Suppressor macrophage (primary cell): ENCODE measurements around the gene LRRC43.

Source experiments
- DNase-seq, 4 experiments: peaks; one replicate each; pipeline ENCODE4 v3.0.0-alpha.2; 2020 to 2022
- total RNA-seq, 17 experiments: gene quantifications; one replicate each; lab custom pipeline; 2026; ENCODE audit warnings: mixed read lengths in 6 of 17, inconsistent platforms in 3 of 17; lab: John Stamatoyannopoulos, UW

Gene LRRC43, protein sequence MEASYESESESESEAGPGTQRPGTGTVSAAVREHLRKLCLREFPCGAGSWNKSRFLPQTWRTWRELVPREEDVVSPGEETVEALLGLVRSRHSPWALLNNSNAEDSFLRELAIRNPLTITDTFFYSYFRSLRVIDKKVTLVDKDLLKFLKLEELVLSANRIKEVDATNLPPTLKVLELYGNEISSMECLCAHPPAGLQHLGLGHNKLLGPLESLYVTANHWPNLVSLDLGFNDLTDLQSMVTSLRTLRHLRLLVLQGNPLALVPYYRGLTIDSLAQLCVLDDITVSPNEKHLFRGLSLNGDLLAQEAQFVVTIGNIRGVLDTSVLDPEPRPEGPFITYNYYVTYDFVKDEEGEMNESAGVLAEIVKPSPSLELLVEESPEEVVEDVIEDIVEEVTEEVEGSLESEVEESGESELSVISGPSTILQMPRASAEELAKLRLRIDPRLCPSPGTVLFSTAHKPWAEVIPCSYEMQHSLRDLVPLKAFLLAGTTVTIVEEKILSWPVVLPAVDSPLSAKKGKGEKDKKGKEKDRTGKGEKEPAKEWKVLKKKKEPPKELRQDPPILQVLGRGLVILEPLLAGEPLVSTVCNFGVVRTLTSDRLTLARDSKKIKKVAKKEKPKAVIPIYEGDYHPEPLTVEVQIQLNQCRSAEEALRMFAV
- 0 to 2.0 (median 0.08) reads per million in 17 experiments for total RNA-seq

DNA sequence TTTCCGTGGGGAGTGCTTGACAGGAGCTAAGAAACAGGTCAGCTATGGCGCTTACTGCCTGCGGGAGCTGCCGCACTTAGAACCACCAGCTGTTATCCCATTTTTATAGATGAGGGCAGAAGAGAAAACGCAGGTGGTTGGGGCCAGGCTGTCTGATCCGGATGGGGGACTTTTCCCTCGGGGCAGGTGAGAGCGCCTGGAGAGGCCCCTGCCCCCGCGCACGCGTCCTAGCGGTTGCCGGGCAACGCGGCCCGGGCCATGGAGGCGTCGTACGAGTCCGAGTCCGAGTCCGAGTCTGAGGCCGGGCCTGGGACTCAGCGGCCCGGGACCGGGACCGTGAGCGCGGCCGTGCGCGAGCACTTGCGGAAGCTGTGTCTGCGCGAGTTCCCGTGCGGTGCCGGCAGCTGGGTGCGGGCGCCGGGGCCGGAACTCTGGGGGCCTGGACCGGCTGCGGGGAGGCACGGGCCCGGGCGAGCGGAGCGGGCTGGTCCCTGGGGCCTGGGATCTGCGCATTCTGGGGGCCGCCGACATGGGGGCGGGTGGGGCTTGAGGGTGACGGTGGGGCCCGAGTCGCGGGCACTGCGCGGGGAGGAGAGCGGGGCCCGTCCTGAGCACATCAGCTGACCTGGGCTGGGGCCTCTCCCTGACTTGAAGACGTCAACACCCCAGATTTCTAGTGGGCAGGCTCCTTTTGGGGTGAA is at the start of gene LRRC43:
LRRC43 (plus strand) TSS at position 237 of the 701 bp plus-strand sequence; CDS start at position 259, 22 bp downstream.
- peak; percentile 45 to 77 (median 64) for DNase-seq

DNA sequence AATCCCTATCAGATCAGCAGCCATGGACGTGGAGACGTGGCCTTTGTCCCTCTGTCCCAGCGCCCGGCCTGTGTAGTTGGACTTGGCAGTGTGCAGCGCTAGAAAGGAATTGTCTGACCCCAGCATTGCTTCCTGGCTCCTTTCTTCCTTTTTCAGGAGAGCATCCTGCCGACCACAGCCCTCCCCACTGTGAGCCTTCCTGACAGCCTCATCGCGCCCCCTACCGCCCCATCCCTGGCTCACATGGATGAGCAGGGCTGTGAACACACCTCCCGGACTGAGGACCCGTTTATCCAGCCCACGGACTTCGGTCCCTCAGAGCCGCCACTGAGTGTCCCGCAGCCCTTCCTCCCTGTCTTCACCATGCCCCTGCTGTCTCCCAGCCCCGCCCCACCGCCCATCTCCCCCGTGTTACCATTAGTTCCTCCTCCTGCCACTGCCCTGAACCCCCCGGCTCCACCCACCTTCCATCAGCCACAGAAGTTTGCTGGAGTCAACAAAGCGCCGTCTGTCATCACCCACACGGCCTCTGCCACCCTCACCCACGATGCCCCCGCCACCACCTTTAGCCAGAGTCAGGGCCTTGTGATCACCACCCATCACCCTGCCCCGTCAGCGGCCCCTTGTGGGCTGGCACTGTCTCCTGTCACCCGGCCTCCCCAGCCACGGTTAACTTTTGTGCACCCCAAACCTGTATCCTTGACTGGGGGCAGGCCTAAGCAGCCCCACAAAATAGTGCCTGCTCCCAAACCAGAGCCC is 49.6 kb upstream of the LRRC43 start:
- no peak for DNase-seq

DNA sequence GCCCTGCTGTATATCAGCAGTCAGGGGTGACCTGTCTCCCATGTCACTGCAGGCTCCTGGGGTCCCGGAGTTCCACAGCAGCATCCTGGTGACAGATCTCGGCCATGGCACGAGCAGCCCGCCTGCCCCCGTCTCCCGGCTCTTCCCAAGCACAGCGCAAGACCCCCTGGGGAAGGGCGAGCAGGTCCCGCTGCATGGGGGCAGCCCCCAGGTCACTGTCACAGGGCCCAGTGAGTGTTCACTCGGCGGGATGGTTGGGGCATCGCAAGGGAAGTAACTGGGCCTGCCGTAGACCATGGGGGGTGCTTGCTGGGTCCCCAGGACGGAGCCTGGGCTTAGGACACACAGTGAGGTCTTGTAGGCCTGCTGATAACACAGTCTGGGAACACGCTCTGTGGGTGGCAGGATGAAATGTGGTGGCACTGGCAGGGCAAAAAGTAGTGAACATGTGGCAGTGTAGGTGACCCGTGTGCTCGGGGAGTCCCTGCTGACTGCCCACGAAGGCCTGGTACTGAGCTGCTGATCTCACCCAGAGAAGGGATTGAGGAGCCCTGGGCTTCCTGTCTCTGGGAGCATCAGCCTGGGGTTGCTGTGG is 47.4 kb upstream of the LRRC43 start:
- no peak for DNase-seq

DNA sequence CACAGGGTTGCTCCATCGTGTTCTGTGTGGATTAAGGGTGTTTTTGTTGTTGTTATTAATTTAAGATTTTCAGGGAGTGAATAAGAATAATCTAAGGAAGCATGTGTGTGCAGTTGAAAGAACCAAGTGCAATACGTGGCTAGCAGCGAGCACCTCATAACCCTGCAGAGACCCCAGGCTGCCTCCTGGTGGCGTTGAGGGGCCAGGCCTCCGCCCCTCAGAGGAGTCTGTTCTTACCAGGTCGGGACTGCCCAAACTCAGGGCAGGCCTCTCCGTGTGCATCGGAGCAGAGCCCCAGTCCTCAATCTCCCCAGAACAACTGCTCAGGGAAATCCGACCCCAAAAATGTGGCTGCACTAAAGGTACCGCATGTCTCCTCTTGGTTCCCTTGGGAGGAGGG is 45.7 kb upstream of the LRRC43 start:
- no peak for DNase-seq

DNA sequence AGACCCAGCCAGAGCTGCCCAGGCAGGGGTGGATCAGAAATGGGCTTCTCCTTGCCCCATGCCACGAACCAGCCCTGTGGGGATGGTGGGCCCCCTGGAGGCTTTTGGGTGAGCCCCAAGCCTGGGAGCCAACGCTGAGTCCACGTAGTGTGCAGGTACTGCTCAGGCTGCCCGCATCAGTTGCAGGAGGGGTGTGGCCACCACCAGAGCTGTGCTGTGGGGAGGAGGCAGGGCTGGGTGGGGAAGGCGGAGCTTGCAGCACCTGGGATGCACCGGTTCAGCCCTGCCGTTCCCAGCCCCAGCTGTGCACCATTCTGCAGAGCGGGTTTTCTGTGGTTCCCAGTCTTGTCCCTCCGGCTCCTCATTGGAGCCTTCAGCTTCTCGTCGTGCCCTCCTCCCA is 45.2 kb upstream of the LRRC43 start:
- DNase-seq = no peak

DNA sequence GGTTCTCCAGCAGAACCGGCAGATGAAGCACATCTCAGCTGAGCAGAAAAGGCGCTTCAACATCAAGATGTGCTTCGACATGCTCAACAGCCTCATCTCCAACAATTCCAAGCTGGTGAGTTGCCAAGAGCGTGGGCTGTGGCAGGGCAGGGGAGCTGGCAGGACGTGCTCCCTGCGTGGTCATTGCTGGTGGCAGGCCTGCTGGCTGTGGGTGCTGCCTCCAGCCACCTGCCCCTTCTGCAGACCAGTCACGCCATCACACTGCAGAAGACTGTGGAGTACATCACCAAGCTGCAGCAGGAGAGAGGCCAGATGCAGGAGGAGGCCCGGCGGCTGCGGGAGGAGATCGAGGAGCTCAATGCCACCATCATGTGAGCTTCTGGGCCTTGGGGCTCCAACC is 44.7 kb upstream of the LRRC43 start:
- no peak for DNase-seq

DNA sequence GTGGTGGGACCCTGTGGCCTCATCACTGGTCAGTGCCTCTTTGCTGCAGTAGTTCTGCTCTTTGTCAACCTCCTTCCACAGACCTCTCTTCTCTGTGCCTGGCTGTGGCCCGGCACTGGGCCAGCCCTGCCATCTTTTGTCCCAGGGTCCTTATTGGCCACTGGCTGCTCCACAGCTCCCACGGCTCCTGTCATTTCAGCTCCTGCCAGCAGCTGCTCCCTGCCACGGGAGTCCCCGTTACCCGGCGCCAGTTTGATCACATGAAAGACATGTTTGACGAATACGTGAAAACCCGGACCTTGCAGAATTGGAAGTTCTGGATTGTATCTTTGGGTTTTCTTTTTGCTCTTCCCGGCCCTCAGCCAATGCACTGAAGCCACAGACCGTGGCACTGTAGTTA is 44.3 kb upstream of the LRRC43 start:
- no peak for DNase-seq

DNA sequence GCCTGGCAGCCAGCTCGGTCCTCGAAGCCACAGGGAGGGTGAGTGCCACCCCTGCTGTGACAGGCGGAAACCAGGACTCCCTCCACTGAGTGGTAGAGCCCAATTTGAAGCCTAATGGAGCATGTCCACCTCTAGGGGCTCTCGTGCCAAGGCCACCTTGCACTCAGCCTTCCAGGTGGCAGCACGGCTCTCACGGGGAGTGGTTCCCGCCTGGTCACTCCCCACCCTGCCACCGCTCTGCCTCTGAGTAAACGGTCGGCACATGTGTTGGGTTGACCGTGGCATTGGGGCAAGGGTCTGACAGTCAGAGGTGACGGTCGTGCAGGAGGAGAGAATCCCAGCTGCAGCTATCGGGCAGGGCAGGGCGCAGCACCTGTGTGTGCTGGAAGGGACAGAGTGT is 43.7 kb upstream of the LRRC43 start:
- DNase-seq = no peak

DNA sequence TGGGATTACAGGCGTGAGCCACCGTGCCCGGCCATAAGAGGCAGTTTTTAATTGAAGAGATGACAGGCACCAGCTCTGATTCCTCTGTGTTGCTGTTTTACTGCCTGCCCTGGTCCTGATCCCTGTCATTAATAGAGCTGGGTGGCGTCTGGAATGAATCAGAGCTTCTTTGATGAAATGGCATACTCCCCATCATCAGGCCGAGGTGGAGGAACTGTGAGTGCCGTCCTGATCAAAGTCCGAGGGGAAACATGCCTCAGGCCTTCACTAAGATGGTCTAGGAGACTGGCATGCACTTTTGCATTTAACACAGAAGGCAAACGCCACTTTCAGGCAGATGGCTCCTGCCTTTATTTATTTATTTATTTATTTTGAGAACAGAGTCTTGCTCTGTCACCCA is 43.0 kb upstream of the LRRC43 start:
- DNase-seq = no peak

DNA sequence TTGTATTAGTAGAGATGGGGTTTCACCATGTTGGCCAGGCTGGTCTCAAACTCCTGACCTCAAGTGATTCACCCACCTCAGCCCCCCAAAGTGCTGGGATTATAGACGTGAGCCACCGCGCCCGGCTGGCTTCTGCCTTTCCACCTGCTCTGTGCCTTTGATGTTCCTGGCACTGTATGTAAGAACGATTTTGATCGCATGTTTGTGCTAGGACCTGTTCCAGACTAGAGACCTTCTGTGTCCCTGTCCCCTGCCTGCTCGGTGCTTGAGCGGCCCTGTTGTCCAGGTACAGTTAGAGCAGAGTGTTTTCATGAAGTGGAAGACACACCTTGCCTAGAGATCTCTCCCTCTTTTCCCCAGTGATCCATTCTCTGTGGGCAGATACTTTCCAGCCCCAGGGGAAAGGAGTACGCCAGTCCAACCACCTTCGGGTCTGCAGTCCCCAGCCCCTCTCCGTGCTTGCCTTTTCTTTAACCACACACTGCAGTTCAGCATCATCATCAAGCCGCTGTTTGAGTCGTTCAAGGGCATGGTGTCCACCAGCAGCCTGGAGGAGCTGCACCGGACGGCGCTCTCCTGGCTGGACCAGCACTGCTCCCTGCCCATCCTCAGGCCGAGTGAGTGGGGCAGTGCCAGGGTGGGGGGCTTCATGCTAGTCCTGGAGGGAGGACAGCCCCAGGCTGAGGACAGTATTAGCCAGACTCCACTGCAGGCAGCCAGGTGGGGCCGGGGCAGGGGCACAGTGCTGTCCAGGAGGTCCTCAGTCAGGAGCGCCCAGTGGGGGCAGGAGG is 42.3 kb upstream of the LRRC43 start:
- DNase-seq = no peak

DNA sequence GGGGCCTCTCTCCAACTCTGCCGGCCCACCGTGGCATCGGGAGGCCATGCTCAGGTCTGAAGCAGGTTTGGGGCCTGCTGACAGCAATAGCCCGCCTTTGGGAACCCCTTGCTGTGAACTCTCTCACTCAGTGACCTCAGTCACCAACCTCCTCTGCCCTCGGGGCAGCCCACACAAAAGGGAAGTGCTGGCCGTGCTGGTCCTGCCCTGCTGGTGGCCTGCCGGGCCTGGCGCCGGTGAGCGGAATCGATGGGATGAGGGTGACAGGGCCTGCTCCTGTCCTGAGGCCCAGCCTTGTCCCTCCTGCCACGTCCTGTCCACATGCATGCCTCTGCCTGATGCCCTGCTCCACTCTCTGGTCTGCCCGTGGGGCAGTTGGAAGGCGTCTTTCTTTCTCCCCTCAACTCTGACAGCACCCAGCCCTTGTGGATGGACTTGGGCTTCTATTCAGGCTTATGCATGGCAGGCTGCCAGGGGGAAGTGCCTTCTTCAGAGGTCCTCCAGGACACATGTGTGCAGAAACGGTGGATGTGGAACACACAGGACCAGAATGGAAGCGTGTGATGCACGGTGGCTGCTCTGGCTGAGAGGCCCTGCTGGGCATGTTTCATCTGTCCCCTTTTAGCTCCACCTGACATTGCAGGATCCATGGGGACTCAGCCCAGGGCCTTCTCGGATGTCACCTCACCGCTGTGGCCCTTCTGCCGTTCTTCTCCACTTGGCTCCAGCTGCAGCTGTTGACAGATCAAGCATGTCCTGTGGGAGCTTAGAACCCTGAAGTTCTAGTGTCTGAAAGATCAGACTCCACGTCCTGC is 40.8 kb upstream of the LRRC43 start:
- DNase-seq = peak in 1 of 4 experiments; percentile 14

DNA sequence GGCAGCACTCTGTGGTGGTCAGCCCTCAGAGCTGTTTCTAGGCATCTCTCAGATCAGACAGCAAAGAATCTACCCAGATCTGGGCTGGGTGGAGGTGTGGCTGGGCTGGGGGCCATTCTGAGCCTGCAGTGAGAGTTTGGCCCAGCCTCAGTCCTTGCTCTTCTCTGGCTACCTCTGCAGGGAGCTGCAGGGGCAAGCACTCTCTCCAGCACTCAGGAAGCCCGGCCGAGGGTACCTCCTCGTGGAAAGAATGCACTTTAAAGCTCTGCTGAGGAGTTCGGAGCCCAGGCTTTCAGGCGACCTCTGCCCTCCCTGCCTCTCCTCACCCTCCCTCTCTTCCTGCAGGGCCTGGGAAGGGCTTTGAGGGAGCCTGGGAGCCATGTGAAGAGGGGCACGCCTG is 40.1 kb upstream of the LRRC43 start:
- no peak for DNase-seq

DNA sequence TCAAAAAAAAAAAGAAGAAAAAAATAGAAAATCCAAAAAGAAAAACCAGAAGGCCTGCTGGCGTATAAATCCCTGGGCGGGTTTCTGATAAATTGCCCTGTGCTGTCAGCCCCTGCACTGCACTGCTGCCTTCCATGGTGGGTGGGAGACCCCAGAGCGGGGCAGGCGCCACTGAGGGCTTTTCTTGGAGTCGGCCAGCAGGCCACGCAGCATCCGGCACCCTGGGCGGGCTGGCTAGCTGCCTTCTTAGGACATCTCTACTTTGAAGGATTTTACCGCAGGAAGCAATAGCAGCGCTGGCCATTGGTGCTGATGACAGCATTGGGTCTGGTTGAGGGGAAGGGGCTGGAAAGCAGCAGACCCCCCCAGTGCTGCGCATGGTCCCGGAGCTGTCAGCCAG is 38.0 kb upstream of the LRRC43 start:
- no peak for DNase-seq

DNA sequence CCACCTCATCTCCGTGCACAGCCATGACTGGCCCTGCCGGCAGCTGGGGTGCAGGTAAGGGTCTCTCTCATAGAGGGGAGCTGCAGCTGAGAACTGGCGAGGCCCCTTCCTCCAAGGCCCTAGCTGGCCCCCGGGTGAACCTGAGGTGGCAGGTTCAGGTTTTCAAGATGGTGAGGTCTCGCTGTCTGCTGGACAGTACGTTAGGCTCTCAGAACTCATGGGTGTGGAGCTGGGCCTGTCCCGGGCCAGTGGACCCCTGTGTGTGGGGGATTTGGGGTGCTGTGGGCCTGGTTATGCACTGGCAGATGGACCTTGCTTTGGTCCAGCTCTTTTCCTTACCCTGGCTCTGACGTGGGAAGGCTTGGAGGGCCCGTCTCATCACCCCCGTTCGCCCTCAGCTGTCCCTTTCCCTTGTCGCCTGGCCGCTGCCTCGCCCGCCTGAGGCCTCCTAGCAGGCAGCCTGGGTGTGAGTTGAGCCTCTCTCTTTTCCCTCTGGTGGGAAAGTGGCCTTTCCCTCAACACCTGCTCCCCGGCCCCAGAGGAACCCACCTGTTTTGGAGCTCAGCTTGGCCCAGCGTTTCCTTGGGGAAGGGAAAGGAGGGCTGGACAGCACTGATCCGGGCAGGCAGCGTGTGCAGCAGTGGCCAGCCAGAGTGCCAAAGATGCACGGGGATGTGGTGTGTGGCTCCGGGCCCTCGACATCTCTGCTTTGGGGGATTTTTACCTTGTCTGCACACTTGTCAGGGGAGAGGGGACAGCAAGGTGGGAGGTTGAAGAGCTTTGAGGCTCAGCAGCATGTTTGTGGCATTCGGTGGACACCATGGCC is 37.2 kb upstream of the LRRC43 start:
- no peak for DNase-seq

DNA sequence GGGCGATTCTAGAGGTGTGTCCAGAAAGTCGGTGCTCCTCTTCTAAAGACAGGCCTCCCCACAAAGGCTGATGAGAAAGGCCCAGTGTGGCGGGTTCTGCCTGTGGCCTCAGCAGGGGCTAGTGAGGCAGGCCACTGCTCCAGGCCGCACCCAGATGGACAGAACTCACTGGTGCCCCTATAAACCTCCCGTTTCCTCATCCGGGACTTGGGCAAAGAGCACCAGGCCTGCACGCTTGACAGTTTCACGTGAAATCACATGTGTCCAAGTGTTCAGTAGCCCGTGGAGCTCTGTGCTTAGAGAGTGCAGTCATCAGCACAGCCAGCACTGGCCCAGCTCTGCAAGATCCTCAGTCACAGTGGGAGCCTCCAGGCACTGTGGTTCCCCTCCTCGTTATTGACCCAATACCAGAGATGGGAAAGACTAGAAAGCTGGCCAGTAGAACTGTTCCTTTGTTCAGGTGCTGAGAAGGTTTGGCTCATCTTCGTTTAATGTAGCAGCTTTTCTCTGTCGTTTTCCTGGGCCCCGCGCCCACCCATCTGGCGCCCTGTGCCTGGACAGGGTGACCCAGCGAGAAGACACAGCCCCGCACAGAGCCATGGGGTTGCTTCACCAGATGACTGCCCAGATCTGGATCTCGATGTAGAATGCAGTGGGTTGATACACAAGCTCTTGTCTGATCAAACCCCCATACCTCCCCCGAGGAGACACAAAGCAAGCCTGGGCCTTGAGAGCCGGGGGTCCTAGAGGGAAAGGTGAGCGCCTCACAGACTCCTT is 35.2 kb upstream of the LRRC43 start:
- DNase-seq = no peak

DNA sequence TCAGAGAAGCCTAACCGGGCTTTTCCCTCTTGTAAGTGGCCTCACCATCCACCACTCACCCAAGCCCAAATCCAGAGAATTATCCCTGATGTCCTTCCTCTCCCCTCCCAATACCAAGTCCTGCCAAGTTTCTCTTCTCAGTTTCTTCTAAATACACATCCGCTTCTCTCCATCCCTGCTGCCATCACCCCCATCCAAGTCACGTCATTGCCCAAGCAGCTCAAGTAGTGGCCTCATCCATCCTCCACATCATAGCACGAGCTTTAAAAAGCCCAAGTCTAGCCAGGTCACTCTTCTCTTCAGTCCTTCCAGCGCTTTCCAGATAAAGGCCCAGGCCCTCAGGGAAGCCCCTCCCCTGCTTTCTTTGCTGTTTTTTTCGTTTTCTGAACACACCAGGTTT is 34.3 kb upstream of the LRRC43 start:
- peak in 1 of 4 experiments; percentile 7 for DNase-seq

DNA sequence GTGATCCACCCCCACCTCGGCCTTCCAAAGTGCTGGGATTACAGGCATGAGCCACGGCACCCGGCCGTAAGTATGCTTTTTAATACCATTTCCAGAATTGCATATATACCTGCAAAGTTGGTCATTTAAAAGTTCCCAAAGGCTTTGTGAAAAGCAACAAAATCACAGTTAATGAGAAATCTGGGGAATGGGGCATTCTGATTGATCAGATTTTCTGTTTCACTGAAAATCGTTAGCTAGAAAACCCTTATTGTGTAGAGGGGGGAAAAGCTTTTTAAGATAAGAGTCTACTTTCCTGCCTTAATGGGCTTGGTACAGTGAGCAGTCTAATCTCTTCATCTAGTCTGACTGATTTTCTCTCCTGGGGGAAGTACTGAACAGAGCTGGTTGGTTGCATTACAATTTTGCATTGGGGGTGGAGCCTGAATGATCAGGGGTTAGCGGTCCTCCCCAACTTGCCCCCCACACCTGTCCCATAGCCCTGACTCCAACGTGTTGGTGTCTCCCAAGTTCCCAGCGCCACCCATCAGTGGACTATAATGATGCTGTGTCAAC is 32.7 kb upstream of the LRRC43 start:
- no peak for DNase-seq

DNA sequence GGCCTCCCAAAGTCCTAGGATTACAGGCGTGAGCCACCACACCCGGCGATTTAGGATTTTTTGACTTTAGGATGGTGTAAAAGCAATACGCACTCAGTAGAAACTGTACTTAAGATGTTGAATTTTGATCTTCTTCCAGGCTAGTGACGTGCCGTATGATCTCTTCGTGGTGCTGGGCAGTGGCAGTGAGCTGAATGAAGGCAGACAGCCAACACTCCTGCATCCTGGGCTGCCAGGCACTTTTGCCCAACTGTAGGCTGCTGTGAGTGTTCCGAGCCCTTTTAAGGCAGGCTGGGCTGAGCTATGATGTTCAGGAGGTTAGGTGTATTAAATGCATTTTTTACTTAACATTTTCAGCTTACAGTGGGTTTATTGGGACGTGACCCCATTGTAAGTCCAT is 30.2 kb upstream of the LRRC43 start:
- no peak for DNase-seq

DNA sequence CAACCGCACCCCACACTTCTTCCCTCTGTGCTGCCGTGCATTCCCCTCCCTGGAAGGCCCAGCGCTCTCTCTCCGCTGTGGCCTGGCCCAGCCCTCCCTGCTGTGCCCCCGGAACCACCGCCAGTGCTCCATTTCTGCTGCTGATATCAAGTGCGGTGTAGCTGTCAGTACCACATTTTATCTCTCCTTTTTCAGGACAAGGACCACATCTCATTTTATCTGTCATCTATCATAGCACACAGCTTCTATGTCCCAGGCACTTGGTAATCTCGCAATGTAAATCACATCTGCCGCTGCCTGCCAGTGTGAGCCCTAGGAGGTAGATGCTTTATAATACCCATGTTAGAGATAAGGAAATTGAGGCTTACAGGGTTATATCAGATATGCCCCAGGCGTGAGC is 27.2 kb upstream of the LRRC43 start:
- no peak for DNase-seq
